ACC112 (cell line): ENCODE results near the gene KRT33A.
"Not testable (repeated sequence)": the region's sequence is repeated elsewhere in the genome, so short reads cannot be mapped to it uniquely, and the experiment has no call there.

Experiments used
- H2AFZ ChIP-seq: fragments of 200-600 bp; sonication (generic); one replicate; pipeline ENCODE4 v1.6.0; 2017; ENCODE audit warnings: antibody characterized with exemption, low read length; ENCODE audit not compliant: unreplicated experiment
- H3K27ac ChIP-seq: fragments of 200-600 bp; sonication (generic); 2 replicates; pipeline ENCODE4 v1.5.1; 2014; ENCODE audit warnings: low read depth, mild to moderate bottlenecking, antibody characterized with exemption, low read length, moderate library complexity
- H3K27me3 ChIP-seq: fragments of 200-600 bp; sonication (generic); 2 replicates; pipeline ENCODE4 v1.6.1; 2014; ENCODE audit warnings: mild to moderate bottlenecking, antibody characterized with exemption, low read length, moderate library complexity, mixed read lengths; ENCODE audit not compliant: insufficient read depth
- H3K36me3 ChIP-seq: fragments of 200-600 bp; sonication (generic); 2 replicates; pipeline ENCODE4 v1.6.1; 2016; ENCODE audit warnings: mild to moderate bottlenecking, antibody characterized with exemption, low read length, moderate library complexity, mixed read lengths; ENCODE audit not compliant: insufficient read depth
- H3K4me1 ChIP-seq: fragments of 200-600 bp; sonication (generic); one replicate; pipeline ENCODE4 v1.6.1; 2016; ENCODE audit warnings: low read length, mixed read lengths; ENCODE audit not compliant: insufficient read depth, unreplicated experiment, control insufficient read depth
- H3K4me3 ChIP-seq: fragments of 200-600 bp; sonication (generic); 2 replicates; pipeline ENCODE4 v1.5.1; 2014; ENCODE audit warnings: mild to moderate bottlenecking, low read depth, low read length
- H3K79me2 ChIP-seq: fragments of 200-600 bp; sonication (generic); one replicate; pipeline ENCODE4 v1.6.0; 2016; ENCODE audit warnings: low read length; ENCODE audit not compliant: control insufficient read depth, unreplicated experiment, insufficient read depth

KRT33A gene

DNA sequence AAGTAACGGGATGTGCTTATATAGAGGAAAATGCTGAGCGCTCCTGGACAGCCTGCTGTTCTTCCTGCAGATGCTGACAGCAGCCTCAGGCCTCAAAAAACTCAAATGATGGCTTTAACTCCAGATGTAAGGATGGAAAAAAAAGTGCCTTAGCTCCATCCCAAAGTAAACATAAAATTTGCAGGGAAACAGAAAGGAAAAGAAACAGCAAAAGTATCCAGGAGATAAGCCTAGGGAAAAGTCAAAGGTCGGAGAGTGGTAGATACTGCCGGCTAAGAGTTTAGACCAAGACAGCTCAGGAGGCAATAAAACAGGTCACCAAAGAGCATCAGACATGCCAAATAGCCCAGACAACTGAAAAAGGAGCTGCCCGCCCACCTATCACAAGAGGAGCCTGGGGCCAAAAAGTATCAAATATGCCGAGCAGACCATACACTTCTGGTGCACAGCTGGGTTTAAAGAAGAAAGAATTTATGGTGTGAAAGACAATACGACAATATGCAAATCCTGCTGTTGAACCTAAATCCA, 39.8 kb upstream of the KRT33A start:
- H3K27ac ChIP-seq: no peak overlapping the region
- peaks cover 23% of the 10 kb centered on the region for H3K4me1 ChIP-seq
- no peaks in the 10 kb centered on the region for H3K79me2 ChIP-seq
- H3K36me3 ChIP-seq: no peaks in the 10 kb centered on the region
- H3K4me3 ChIP-seq: no peak overlapping the region
- H3K27me3 ChIP-seq: no peaks in the 10 kb centered on the region
- no peak overlapping the region for H2AFZ ChIP-seq

DNA sequence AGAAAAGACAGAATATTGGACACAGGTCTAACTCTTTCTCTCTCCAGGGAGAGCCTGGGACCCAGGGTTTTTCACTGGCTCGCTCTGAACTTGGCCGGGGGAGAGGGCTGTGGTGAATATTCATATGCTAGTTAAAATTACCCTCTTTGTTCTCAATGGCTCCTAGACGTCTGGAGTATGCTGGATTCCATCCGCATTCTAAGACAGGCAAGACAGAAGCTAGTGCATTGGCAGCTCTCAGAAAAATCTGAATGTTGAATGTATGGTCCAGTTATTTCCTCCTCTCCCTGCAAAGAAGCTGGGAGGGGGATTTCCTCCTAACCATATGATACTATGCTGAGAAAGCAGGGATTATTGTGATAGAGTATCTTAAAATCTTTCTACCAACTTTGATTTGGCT, 37.0 kb upstream of the KRT33A start:
- Histone ChIP-seq H3K79me2 (no peaks in the 10 kb centered on the region), H3K36me3 (no peaks in the 10 kb centered on the region), H3K4me1 (peaks cover 11% of the 10 kb centered on the region), H3K27me3 (no peaks in the 10 kb centered on the region), H3K4me3 (no peak overlapping the region), H3K27ac (no peak overlapping the region), H2AFZ (no peak overlapping the region)

DNA sequence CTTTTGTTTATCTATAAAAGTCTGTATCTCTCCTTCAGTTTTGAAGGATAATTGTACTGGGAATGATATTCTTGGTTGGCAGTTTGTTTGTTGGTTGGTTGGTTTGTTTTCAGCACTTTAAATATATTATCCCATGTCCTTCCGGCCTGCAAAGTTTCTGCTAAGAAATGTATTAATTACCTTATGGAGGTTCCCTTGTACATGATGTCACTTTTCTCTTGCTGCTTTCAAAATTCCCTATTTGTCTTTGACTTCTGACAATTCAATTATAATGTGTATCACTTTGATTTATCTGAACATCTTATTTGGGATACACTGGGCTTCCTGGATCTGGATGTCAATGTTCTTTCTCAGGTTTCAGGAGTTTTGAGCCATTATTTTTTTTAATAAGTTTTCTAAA, 35.6 kb upstream of the KRT33A start:
- Histone ChIP-seq H3K27me3 (no peaks in the 10 kb centered on the region), H3K36me3 (no peaks in the 10 kb centered on the region), H3K4me1 (peaks cover 12% of the 10 kb centered on the region), H3K4me3 (no peak overlapping the region), H3K27ac (no peak overlapping the region), H3K79me2 (no peaks in the 10 kb centered on the region), H2AFZ (no peak overlapping the region)

GRCh38 chr17:41383690-41384089, 33.1 kb upstream of the KRT33A start:
- H3K27ac ChIP-seq: no peak overlapping the region
- H3K4me1 ChIP-seq: peaks cover 29% of the 10 kb centered on the region
- H2AFZ ChIP-seq: no peak overlapping the region

GRCh38 chr17:41382394-41382793, 31.8 kb upstream of the KRT33A start:
- Histone ChIP-seq H3K27me3 (no peaks in the 10 kb centered on the region), H3K27ac (peak overlapping the region; percentile 63), H3K79me2 (no peaks in the 10 kb centered on the region), H3K4me1 (peaks cover 35% of the 10 kb centered on the region), H3K4me3 (no peak overlapping the region), H3K36me3 (no peaks in the 10 kb centered on the region), H2AFZ (no peak overlapping the region)

More at GRCh38 chr17:41383690-41384089, 33.1 kb upstream of the KRT33A start:
- no peaks in the 10 kb centered on the region for H3K79me2 ChIP-seq
- no peaks in the 10 kb centered on the region for H3K36me3 ChIP-seq
- no peaks in the 10 kb centered on the region for H3K27me3 ChIP-seq
- no peak overlapping the region for H3K4me3 ChIP-seq

DNA sequence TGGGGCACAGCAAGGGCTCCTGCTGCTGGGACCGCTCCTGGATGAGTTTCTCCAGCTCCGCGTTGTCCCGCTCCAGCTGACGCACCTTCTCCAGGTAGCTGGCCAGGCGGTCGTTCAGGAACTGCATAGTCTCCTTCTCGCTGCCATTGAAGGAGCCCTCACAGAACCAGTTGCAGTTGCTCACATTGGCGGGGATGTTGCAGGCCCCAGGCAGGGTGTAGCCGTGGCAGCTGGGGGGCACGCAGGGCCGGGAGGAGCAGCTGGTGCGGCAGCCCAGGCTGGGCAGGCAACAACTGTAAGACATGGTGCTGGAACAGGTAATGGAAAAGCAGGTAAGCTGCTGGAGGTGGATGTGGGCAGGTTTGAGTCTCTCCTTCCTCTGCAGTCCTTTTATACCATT, 31.3 kb upstream of the KRT33A start, which contains the start of gene KRT34:
TSS of gene KRT34 (minus strand) at position 364 of the 400 bp plus-strand sequence. CDS start at position 304, 60 bp downstream.
- not testable (repeated sequence) for H2AFZ ChIP-seq, H3K27me3 ChIP-seq, H3K79me2 ChIP-seq, H3K4me3 ChIP-seq, H3K36me3 ChIP-seq
- Histone ChIP-seq H3K27ac (peak within 1 kb of the TSS; percentile 86), H3K4me1 (peaks cover 37% of the 10 kb centered on the region)

DNA sequence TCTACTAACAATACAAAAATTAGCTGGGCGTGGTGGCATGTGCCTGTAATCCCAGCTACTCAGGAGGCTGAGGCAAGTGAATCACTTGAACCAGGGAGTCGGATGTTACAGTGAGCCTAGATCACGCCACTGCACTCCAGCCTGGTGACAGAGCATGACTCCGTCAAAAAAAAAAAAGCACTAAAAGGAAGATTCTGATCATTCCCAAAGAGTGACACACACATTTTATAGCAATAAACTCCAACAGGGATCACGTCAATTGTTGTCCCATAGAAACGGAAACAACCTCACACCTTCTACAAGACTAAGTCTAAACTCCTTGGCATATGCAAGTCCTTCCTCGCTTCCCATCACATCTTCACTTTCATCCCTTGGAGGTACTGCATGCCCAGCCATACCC, 29.5 kb upstream of the KRT33A start:
- H3K27me3 ChIP-seq, H2AFZ ChIP-seq, H3K79me2 ChIP-seq, H3K36me3 ChIP-seq, H3K4me3 ChIP-seq: not testable (repeated sequence)
- Histone ChIP-seq H3K27ac (peak overlapping the region; percentile 86), H3K4me1 (peaks cover 37% of the 10 kb centered on the region)

GRCh38 chr17:41377546-41377945, 26.9 kb upstream of the KRT33A start:
- Histone ChIP-seq H3K27me3 (no peaks in the 10 kb centered on the region), H3K79me2 (no peaks in the 10 kb centered on the region), H3K36me3 (peaks cover 2% of the 10 kb centered on the region; the same call in 1 of the 2 replicates), H3K4me3 (no peak overlapping the region), H2AFZ (no peak overlapping the region), H3K4me1 (peaks cover 34% of the 10 kb centered on the region), H3K27ac (no peak overlapping the region)

- Histone ChIP-seq H3K4me1 (peaks cover 4% of the 10 kb centered on the region), H3K36me3 (peaks cover 2% of the 10 kb centered on the region; the same call in 1 of the 2 replicates), H3K4me3 (no peak within 1 kb of the TSS), H3K27ac (no peak within 1 kb of the TSS), H3K27me3 (no peaks in the 10 kb centered on the region), H2AFZ (no peak within 1 kb of the TSS), H3K79me2 (no peaks in the 10 kb centered on the region)
Measured at GRCh38 chr17:41369713-41370112, 19.1 kb upstream of the KRT33A start, which contains the start of gene KRT33B. KRT33B (minus strand) TSS chr17:41369813; CDS start chr17:41369750, 63 bp downstream.

DNA sequence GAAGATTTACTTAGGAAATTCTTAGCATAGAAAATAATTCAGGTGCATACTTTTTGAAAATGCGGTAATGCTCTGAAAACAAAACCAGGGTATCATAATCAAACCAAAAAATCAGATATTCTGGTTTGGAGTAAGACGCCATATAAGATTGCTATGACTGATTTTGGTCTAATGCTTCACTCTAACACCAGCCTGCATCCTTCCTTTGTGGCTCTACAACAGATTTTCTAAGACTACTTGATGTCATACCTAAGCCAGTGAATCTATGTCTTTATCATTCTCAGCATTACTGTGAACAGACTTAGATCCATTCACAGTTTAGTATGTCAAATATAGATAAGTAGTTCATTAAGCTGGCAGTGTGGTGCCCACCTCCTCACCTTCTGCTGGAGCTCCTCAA, 18.4 kb upstream of the KRT33A start:
- H3K4me1 ChIP-seq: peaks cover 4% of the 10 kb centered on the region
- no peaks in the 10 kb centered on the region for H3K36me3 ChIP-seq
- H3K4me3 ChIP-seq: no peak overlapping the region
- H3K27me3 ChIP-seq: no peaks in the 10 kb centered on the region
- H2AFZ ChIP-seq: no peak overlapping the region
- H3K27ac ChIP-seq: no peak overlapping the region
- no peaks in the 10 kb centered on the region for H3K79me2 ChIP-seq

DNA sequence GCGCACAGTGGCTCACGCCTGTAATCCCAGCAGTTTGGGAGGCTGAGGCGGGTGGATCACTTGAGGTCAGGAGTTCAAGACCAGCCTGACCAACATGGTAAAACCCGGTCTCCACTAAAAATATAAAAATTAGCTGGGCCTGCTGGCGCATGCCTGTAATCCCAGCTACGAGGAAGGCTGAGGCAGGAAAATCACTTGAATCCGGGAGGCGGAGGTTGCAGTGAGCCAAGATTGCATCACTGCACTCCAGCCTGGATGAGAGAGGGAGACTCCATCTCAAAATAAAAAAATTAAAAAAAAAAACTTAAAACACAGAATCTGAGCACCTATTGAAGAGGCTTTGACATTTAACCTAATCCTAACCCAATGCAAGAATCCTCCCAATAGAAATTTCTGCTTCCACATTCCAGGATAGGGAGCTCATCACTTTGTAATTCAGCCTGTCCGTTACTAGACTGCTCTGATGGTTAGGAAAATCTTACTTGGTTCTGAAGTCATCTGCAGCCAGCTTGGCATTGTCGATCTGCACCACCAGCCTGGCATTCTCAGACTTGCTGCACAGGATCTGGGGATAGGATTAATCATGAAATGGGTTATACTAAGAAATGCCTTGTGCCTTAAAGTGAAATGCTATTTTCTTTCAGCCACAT, 16.9 kb upstream of the KRT33A start:
- Histone ChIP-seq H3K27me3 (no peaks in the 10 kb centered on the region), H3K4me3 (no peak overlapping the region), H3K36me3 (no peaks in the 10 kb centered on the region), H3K4me1 (peaks cover 4% of the 10 kb centered on the region), H3K27ac (0 out of 2 replicates have a peak overlapping the region, but pooled peaks have one; percentile 16), H3K79me2 (no peaks in the 10 kb centered on the region), H2AFZ (no peak overlapping the region)
